Stimulated activated CD4-positive, alpha-beta T cell treated with anti-CD3 and anti-CD28 coated beads, Interleukin-15, amount 100 ng/mL, for 24 hours (primary cell): ENCODE results near the gene ANO7.
"Not testable (repeated sequence)": the region's sequence is repeated elsewhere in the genome, so short reads cannot be mapped to it uniquely, and the experiment has no call there.

ENCODE experiments used
- DNase-seq: peaks from one replicate; pipeline ENCODE4 v3.0.0-alpha.2; 2020

ANO7 gene

GRCh38 chr2:241190291-241190981, 2.0 kb downstream of the ANO7 start:
- DNase-seq = no peak

- no peak for DNase-seq
Observed at GRCh38 chr2:241191081-241191480, 2.6 kb downstream of the ANO7 start.

GRCh38 chr2:241193271-241193670, 4.8 kb downstream of the ANO7 start:
- DNase-seq = no peak

GRCh38 chr2:241194811-241195210, 6.3 kb downstream of the ANO7 start:
- DNase-seq = no peak

GRCh38 chr2:241195506-241196130, 7.1 kb downstream of the ANO7 start:
- no peak for DNase-seq

- DNase-seq = not testable (repeated sequence)
Observed at GRCh38 chr2:241197246-241197645, 8.8 kb downstream of the ANO7 start.

GRCh38 chr2:241197947-241198346, 9.5 kb downstream of the ANO7 start:
- DNase-seq = no peak

GRCh38 chr2:241198381-241199279, 10.2 kb downstream of the ANO7 start:
- DNase-seq = no peak

- no peak for DNase-seq
Observed at GRCh38 chr2:241199286-241199685, 10.8 kb downstream of the ANO7 start.

- DNase-seq = no peak
Observed at GRCh38 chr2:241199897-241200821, 11.7 kb downstream of the ANO7 start.

- no peak for DNase-seq
Observed at GRCh38 chr2:241200822-241201395, 12.4 kb downstream of the ANO7 start.

GRCh38 chr2:241201445-241202267, 13.2 kb downstream of the ANO7 start:
- no peak for DNase-seq

- no peak for DNase-seq
Observed at GRCh38 chr2:241202268-241202585, 13.8 kb downstream of the ANO7 start.

- no peak for DNase-seq
Observed at GRCh38 chr2:241202681-241203080, 14.2 kb downstream of the ANO7 start.

GRCh38 chr2:241203218-241204009, 14.9 kb downstream of the ANO7 start:
- DNase-seq = no peak

GRCh38 chr2:241204010-241204384, 15.5 kb downstream of the ANO7 start:
- no peak for DNase-seq

GRCh38 chr2:241204490-241204889, 16.0 kb downstream of the ANO7 start:
- no peak for DNase-seq

- DNase-seq = no peak
Observed at GRCh38 chr2:241205086-241205485, 16.6 kb downstream of the ANO7 start.

- DNase-seq = no peak
Observed at GRCh38 chr2:241207151-241207550, 18.7 kb downstream of the ANO7 start.

- DNase-seq = no peak
Observed at GRCh38 chr2:241207641-241208040, 19.2 kb downstream of the ANO7 start.

GRCh38 chr2:241208058-241208457, 19.6 kb downstream of the ANO7 start:
- no peak for DNase-seq
